Fibroblast of lung (primary cell): ENCODE results near the gene AKT1S1. TPM values are rescaled to one million over a fixed set of nuclear protein-coding genes. Genes with fewer than 3 reads are reported as not detected.

Experiments used
- DNase-seq, 2 donors: peaks; one replicate each; pipeline versions ENCODE4 v3.0.0 to v3.0.0-alpha.2; 2010; ENCODE audit warnings: low read depth in 2 of 2
- H2AFZ ChIP-seq: 2 replicates; pipeline ENCODE4 v1.5.1; 2012; ENCODE audit warnings: low read length, control low read depth, inconsistent platforms
- H3K27ac ChIP-seq: 2 replicates; pipeline ENCODE4 v1.5.1; 2011; ENCODE audit warnings: low read length, control low read depth; ENCODE audit not compliant: insufficient read depth
- H3K27me3 ChIP-seq: 2 replicates; pipeline ENCODE4 v1.5.1; 2011; ENCODE audit warnings: mild to moderate bottlenecking, low read length; ENCODE audit not compliant: control insufficient read depth, insufficient read depth
- H3K36me3 ChIP-seq: 2 replicates; pipeline ENCODE4 v1.5.1; 2011; ENCODE audit warnings: low read length; ENCODE audit not compliant: control insufficient read depth, insufficient read depth
- H3K4me1 ChIP-seq: 2 replicates; pipeline ENCODE4 v1.5.1; 2011; ENCODE audit warnings: low read length; ENCODE audit not compliant: control insufficient read depth, insufficient read depth; ENCODE audit errors: extremely low read depth
- H3K4me2 ChIP-seq: 2 replicates; pipeline ENCODE4 v1.5.1; 2011; ENCODE audit warnings: low read length, control low read depth; ENCODE audit not compliant: insufficient read depth; ENCODE audit errors: extremely low read depth
- H3K4me3 ChIP-seq, 4 experiments: fragments of 200-600 bp in 1 of 4; sonication (generic) in 1 of 4; replicated peaks in 1 of 4; 2 replicates each; pipeline ENCODE4 v1.5.1; 2011 to 2016; ENCODE audit warnings: low read length in 4 of 4, low read depth in 3 of 4, mild to moderate bottlenecking in 3 of 4, control low read depth in 2 of 4, inconsistent platforms in 1 of 4, mixed read lengths in 1 of 4; ENCODE audit not compliant: insufficient read depth in 1 of 4; ENCODE audit errors: control extremely low read depth in 1 of 4
- H3K79me2 ChIP-seq: 2 replicates; pipeline ENCODE4 v1.5.1; 2012; ENCODE audit warnings: mild to moderate bottlenecking, low read length, inconsistent platforms; ENCODE audit not compliant: control insufficient read depth, insufficient read depth
- H3K9ac ChIP-seq: 2 replicates; pipeline ENCODE4 v1.5.1; 2011; ENCODE audit warnings: mild to moderate bottlenecking, low read length, control low read depth; ENCODE audit not compliant: insufficient read depth
- H3K9me3 ChIP-seq: 2 replicates; pipeline ENCODE4 v1.5.1; 2012; ENCODE audit warnings: low read depth, low read length; ENCODE audit not compliant: control insufficient read depth, insufficient read depth
- H4K20me1 ChIP-seq: 2 replicates; pipeline ENCODE4 v1.5.1; 2011; ENCODE audit warnings: low read length; ENCODE audit not compliant: control insufficient read depth, insufficient read depth; ENCODE audit errors: extremely low read depth
- CTCF ChIP-seq, 2 donors: IDR thresholded peaks in 1 of 2; conservative IDR thresholded peaks in 1 of 2; 1 replicate in 1 of 2; 2 replicates in 1 of 2; pipeline ENCODE4 v1.5.1; 2011 to 2012; ENCODE audit warnings: low read length in 2 of 2, control low read depth in 1 of 2, inconsistent platforms in 1 of 2, low read depth in 1 of 2, mild to moderate bottlenecking in 1 of 2
- EZH2 ChIP-seq: IDR thresholded peaks from 2 replicates; pipeline ENCODE4 v1.5.1; 2012; ENCODE audit warnings: low read length, control low read depth, mild to moderate bottlenecking; ENCODE audit errors: missing control alignments
- polyA plus RNA-seq, 2 donors: library from polyadenylated mRNA; depleted of rRNA in 1 of 2; stranded (reverse) in 1 of 2; unstranded in 1 of 2; fragments of >200 nt; gene quantifications; 2 replicates each; pipeline ENCODE4 v1.2.1, GENCODE V29; 2011 to 2012; ENCODE audit warnings: missing spikeins in 1 of 2
- total RNA-seq: library from RNA; depleted of rRNA; stranded (reverse); fragments of >200 nt; gene quantifications from 2 replicates; pipeline ENCODE4 v1.2.1, GENCODE V29; 2014

Gene AKT1S1
- total and polyA plus RNA-seq, 2 donors (not counting 1 experiment from before 2014, with no cell fraction given): 12.2 to 37.4 TPM

- Histone ChIP-seq H3K36me3 (peaks cover 9% of the 10 kb centered on the region), H3K27me3 (no peaks in the 10 kb centered on the region), H3K4me1 (no peaks in the 10 kb centered on the region), H3K79me2 (no peaks in the 10 kb centered on the region), H3K9me3 (no peaks in the 10 kb centered on the region), H3K9ac (no peak overlapping the region), H3K27ac (no peak overlapping the region), H2AFZ (no peak overlapping the region), H3K4me3 (no peak overlapping the region), H4K20me1 (no peaks in the 10 kb centered on the region), H3K4me2 (no peak overlapping the region)
- TF ChIP-seq CTCF (conservative IDR thresholded peaks at IDR 0.05 in 1 of 2, IDR thresholded peaks at IDR 0.05 in 1 of 2; ENCODE audit: low read depth in 1 of 2, low read length in 2 of 2) (no peak), EZH2 (no peak)
- DNase-seq: no peak
Measured at GRCh38 chr19:49840321-49840720, 36.8 kb downstream of the AKT1S1 start.

- TF ChIP-seq CTCF (conservative IDR thresholded peaks at IDR 0.05 in 1 of 2, IDR thresholded peaks at IDR 0.05 in 1 of 2; ENCODE audit: low read depth in 1 of 2, low read length in 2 of 2): no peak
- TF ChIP-seq EZH2: no peak
- H3K4me1 ChIP-seq: no peaks in the 10 kb centered on the region
- no peak overlapping the region for H3K4me2 ChIP-seq
- no peaks in the 10 kb centered on the region for H3K9me3 ChIP-seq
- no peak overlapping the region for H3K9ac ChIP-seq
- peaks cover 9% of the 10 kb centered on the region for H3K36me3 ChIP-seq
- H4K20me1 ChIP-seq: no peaks in the 10 kb centered on the region
- no peak for DNase-seq
- H3K4me3 ChIP-seq: no peak overlapping the region
- H3K79me2 ChIP-seq: no peaks in the 10 kb centered on the region
- no peaks in the 10 kb centered on the region for H3K27me3 ChIP-seq
- H3K27ac ChIP-seq: no peak overlapping the region
- H2AFZ ChIP-seq: no peak overlapping the region
Measured at GRCh38 chr19:49839713-49840112, 37.4 kb downstream of the AKT1S1 start.

GRCh38 chr19:49838885-49839588, 38.1 kb downstream of the AKT1S1 start:
- no peaks in the 10 kb centered on the region for H3K79me2 ChIP-seq
- no peak overlapping the region for H3K27ac ChIP-seq
- peak in 1 of 2 donors; percentile 31 for DNase-seq
- H3K36me3 ChIP-seq: peaks cover 14% of the 10 kb centered on the region
- TF ChIP-seq EZH2 (no peak), CTCF (conservative IDR thresholded peaks at IDR 0.05 in 1 of 2, IDR thresholded peaks at IDR 0.05 in 1 of 2; ENCODE audit: low read depth in 1 of 2, low read length in 2 of 2) (no peak)
- H4K20me1 ChIP-seq: no peaks in the 10 kb centered on the region
- no peak overlapping the region for H3K4me2 ChIP-seq
- no peak overlapping the region for H3K9ac ChIP-seq
- H3K4me1 ChIP-seq: no peaks in the 10 kb centered on the region
- H3K4me3 ChIP-seq: no peak overlapping the region
- H2AFZ ChIP-seq: no peak overlapping the region
- H3K9me3 ChIP-seq: no peaks in the 10 kb centered on the region
- no peaks in the 10 kb centered on the region for H3K27me3 ChIP-seq
